GM18526 (cell line): ENCODE data around the gene PSMG2.

ENCODE experiments used
- POLR2A ChIP-seq: IDR thresholded peaks from 3 replicates; pipeline ENCODE4 v1.6.1; 2011; ENCODE audit not compliant: insufficient read length; ENCODE audit errors: extremely low read depth

PSMG2 gene

DNA sequence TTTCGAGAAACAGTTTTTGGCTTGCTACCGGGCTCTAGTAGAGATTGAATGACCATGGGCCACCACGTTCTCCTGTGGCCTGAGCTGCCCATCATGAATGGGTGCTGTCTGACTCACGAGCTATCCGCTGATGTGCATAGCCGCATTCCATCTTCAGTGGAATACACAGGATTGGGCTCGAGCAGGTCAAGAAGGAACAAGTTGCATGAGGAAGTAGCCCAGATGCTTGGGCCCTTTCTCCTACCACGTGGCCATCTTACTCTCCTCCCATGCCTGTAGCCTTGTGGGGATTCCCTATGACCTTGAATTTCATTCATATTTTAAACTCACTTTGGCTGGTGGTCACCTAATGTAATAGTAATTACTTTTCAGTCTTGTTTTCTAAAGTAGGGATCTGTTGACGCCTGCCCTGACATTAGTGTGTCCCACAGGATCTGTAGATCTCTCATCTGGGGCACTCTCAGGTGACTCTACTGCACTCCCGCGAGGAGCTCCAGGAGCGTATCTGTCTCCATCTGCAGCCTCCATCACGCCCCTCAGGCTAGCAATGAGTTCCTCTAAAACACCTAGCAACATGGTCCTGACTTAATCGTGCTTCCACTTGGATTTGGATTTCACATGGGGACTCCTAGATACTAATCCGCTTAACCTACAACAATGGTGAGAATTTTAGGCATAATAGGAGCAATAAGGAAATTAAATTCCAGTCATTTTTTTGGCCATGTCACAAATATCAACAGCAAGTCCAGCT lies 67.8 kb downstream of the PSMG2 start:
- no peak for TF ChIP-seq POLR2A

DNA sequence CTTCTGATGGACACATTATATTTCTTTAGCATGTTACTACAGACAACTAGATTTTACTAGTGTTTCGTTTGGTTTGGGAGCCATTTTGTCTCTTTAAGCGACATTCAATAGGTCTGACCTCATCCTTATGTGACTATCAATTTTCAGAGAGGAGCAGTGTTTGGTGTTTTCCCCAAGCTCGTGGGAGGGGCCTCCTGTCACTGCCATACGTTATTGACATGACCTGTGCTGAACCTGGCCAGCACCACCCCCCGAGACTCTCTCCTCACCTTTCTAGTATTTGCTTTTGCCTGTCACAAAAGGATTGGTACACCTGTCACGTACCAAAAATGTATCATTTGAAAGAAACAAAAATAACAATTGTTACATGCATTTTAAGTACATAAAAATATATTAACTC lies 69.3 kb downstream of the PSMG2 start:
- no peak for TF ChIP-seq POLR2A

DNA sequence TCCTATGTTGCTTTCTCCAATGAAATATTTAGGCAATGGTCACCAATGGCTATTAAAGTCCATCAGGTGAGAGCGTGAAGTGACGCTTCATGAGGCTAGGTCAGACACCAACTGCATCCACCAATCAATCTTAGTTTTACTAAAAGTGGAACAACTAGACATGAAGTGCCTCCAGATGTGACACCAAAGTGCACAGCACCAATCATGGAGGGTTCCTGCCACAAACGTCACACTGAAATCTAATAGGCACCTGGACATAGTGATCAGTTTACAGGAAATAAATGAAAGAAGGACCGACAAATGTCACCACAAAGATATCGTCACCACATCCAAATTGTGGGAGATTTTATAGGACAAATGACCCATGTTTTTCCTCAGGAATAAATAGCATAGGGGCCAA lies 70.5 kb downstream of the PSMG2 start:
- TF ChIP-seq POLR2A: no peak

DNA sequence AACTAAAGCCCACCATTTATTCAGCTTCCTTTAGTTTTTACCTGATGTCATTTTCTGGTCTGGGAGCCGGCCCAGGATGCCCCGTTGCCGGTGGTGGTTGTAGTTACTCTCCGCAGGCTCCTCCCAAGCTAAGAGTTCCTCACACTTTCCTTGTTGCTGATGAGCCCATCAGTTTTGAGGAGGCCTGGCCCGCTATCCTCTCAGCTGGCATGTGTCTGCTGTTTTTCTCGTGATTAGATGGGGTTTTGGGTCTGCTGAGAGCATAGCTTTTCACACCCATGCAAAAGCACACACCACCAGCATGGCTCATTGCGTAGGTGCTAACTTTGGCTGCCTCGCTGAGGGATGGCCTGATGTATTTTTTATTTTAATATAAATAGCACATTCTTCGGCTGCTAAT lies 72.1 kb downstream of the PSMG2 start:
- no peak for TF ChIP-seq POLR2A
